Astrocyte of the spinal cord (primary cell): Measurements from ENCODE around the gene TMEM33.
A peak's percentile ranks its signal among the peaks of the same experiment; 100 is the strongest.

Experiments used
- DNase-seq: peaks from one replicate; pipeline ENCODE4 v3.0.0; 2011; ENCODE audit warnings: low read depth, low spot score
- H3K4me3 ChIP-seq: 2 replicates; pipeline ENCODE4 v1.5.1; 2011; ENCODE audit warnings: low read depth, mild to moderate bottlenecking, low read length, moderate library complexity
- in situ Hi-C: cut with HindIII; loops from 2 replicates; pipeline ENCODE4 v1.10.0; 2017; ENCODE audit warnings: low sequenced_read_pairs
- TF ChIP-seq, protein P1 (sequence below): IDR thresholded peaks from 2 replicates; pipeline ENCODE4 v1.5.1; 2012; ENCODE audit warnings: low read depth, mild to moderate bottlenecking, low read length, inconsistent platforms

The TMEM33 gene

GRCh38 chr4:41963105-41963504 is 27.9 kb downstream of the TMEM33 start:
- in situ Hi-C loops, result no loop called here
- H3K4me3 ChIP-seq, result no peak overlapping the region
- TF ChIP-seq, protein P1, sequence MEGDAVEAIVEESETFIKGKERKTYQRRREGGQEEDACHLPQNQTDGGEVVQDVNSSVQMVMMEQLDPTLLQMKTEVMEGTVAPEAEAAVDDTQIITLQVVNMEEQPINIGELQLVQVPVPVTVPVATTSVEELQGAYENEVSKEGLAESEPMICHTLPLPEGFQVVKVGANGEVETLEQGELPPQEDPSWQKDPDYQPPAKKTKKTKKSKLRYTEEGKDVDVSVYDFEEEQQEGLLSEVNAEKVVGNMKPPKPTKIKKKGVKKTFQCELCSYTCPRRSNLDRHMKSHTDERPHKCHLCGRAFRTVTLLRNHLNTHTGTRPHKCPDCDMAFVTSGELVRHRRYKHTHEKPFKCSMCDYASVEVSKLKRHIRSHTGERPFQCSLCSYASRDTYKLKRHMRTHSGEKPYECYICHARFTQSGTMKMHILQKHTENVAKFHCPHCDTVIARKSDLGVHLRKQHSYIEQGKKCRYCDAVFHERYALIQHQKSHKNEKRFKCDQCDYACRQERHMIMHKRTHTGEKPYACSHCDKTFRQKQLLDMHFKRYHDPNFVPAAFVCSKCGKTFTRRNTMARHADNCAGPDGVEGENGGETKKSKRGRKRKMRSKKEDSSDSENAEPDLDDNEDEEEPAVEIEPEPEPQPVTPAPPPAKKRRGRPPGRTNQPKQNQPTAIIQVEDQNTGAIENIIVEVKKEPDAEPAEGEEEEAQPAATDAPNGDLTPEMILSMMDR, result peak; percentile 53
- peak; percentile 30 for DNase-seq

DNA sequence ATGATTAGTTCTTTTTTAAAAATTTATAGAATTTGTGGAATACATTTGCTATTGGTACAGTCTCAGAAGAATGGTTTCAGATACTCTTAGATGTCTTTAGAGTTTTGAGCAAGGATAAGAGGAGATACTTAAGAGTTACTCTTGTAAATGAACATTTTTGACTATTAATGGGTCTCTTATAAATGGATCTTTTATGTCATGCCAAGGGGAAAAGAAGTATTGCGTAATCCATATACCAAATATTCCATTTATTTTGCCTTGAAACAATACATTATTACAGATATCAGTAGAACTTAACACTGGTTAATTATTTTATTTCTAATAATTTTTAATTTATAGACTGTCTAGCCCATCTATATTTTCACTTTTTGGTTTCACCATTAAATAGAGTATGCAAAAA is 29.2 kb downstream of the TMEM33 start:
- TF ChIP-seq, protein P1, result no peak
- in situ Hi-C loops, result no loop called here

DNA sequence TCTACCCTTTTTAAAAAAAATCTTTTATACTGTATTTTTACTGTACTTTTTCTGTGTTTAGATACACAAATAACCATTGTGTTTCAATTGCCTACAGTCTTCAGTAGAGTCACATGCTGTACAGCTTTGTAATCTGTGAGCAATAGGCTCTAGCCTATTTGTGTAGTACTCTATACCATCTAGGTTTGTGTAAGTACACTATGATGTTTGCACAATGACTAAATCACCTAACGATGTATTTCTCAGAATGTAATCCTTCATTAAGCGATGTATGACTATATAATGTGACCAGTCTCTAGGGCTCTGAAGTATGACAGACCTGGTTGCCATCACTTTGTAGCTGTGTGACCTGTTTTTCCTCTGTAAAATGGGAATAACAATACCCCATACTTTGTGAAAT is 32.2 kb downstream of the TMEM33 start:
- H3K4me3 ChIP-seq, result no peak overlapping the region
- in situ Hi-C loops, result no loop called here
- DNase-seq, result no peak
- TF ChIP-seq, protein P1, result no peak

More for the DNA sequence above, 29.2 kb downstream of the TMEM33 start:
- no peak for DNase-seq
- H3K4me3 ChIP-seq, result no peak overlapping the region

DNA sequence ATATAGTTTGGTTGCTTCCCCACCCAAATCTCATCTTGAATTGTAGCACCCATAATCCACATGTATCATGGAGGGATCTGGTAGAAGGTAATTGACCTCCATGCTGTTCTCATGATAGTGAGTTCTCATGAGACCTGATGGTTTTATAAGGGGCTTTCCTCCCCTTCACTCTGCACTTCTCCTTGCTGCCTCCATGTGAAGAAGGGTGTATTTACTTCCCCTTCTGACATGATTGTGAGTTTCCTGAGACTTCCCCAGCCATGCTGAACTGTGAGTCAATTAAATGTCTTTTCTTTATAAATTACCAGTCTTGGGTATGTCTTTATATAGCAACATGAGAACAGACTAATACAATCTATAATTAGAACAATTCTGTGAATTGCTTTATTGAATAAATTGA is 34.4 kb downstream of the TMEM33 start:
- in situ Hi-C loops, result no loop called here
- TF ChIP-seq, protein P1, result no peak
- no peak overlapping the region for H3K4me3 ChIP-seq
- DNase-seq, result no peak

DNA sequence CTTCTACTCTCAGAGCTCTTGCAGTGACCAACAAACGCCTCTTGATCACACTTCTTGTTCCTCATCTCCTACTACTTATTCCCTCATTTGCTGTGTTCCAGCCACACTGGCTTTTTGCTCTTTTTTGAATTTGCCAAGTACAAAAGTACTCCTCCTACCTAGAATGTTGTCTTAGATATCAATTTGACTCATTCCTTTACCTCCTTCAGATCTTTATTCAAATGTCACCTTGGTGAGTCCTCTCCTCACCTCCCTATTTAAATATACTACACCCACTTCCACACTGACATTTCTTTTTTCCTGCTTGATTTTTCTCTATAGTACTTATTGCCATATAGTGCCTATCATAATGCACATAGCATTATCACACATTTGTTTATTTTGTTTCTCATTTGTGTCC is 40.1 kb downstream of the TMEM33 start:
- DNase-seq, result no peak
- in situ Hi-C loops, result no loop called here
- TF ChIP-seq, protein P1, result no peak
- no peak overlapping the region for H3K4me3 ChIP-seq

DNA sequence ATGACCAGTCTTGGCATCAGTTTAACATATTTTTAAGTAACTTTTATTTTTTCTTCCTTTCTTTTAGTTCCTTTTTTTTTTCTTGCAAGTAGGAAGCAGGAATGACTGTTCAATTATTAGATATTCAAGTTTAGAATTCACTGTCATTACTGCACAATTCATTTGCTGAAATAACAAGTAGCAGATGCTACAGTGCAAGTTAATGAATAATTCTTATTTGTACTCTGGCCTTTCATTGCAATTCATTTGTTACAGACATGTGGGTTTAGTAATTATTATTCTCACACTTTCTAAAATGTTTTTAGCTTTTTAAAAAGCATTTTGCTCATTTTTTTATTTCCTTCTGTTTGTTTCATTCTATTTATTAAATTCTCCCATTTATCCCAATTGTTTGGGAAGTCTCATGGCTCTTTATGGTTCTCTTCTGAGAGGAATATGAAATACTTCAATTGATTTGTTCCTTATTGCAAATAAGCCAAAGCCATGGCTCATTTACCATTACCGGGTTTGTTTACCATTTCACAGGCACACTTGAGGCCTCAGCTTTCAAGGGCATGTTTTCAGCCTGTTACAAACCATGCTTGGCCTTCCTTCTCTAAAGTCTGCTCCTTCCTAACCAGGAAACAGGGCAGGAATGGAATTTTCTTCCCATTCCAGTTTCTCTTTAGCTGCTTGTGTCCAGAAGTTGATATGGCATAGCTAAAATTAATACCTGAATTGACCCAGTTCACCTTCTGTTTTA is 41.7 kb downstream of the TMEM33 start:
- TF ChIP-seq, protein P1, result no peak
- no peak for DNase-seq
- in situ Hi-C loops, result no loop called here
- no peak overlapping the region for H3K4me3 ChIP-seq
